Measurements from ENCODE around the gene TMEM235. TPM values are rescaled to one million over a fixed set of nuclear protein-coding genes. Genes with fewer than 3 reads are reported as not detected.

Gene TMEM235
- total RNA-seq (ENCODE audit: unreplicated experiment): not detected
- long read RNA-seq: 0 reads

- H3K9me3 Mint-ChIP-seq (ENCODE audit: unreplicated experiment): peaks cover 6% of the 10 kb centered on the region
- DNase-seq: no peak
- TF ChIP-seq CTCF (IDR thresholded peaks at IDR 0.05; ENCODE audit: partially characterized antibody, unreplicated experiment): no peak
- peaks cover 4% of the 10 kb centered on the region for H3K4me1 Mint-ChIP-seq (ENCODE audit: low read depth, unreplicated experiment)
- no peak within 1 kb of the TSS for H3K27ac Mint-ChIP-seq (ENCODE audit: unreplicated experiment)
- H3K4me3 Mint-ChIP-seq (ENCODE audit: unreplicated experiment): no peak within 1 kb of the TSS
- H3K36me3 Mint-ChIP-seq (ENCODE audit: unreplicated experiment): no peaks in the 10 kb centered on the region
- peaks cover 4% of the 10 kb centered on the region for H3K27me3 Mint-ChIP-seq (ENCODE audit: unreplicated experiment)
These were observed at the start of gene TMEM235 for GRCh38 chr17:78230996-78231935. Gene TMEM235 (plus strand): TSS chr17:78231631. CDS start chr17:78232024, 393 bp downstream.

- DNase-seq: no peak
- Mint-ChIP-seq H3K27ac (ENCODE audit: unreplicated experiment) (no peak overlapping the region), H3K4me1 (ENCODE audit: low read depth, unreplicated experiment) (no peaks in the 10 kb centered on the region), H3K4me3 (ENCODE audit: unreplicated experiment) (no peak overlapping the region), H3K36me3 (ENCODE audit: unreplicated experiment) (no peaks in the 10 kb centered on the region), H3K9me3 (ENCODE audit: unreplicated experiment) (no peaks in the 10 kb centered on the region), H3K27me3 (ENCODE audit: unreplicated experiment) (no peaks in the 10 kb centered on the region)
- no peak for TF ChIP-seq CTCF (IDR thresholded peaks at IDR 0.05; ENCODE audit: partially characterized antibody, unreplicated experiment)
These were observed 48.9 kb upstream of the TMEM235 start for GRCh38 chr17:78182504-78182903.

GRCh38 chr17:78183916-78184315 lies 47.5 kb upstream of the TMEM235 start:
- Mint-ChIP-seq H3K9me3 (ENCODE audit: unreplicated experiment) (no peaks in the 10 kb centered on the region), H3K27ac (ENCODE audit: unreplicated experiment) (no peak overlapping the region), H3K27me3 (ENCODE audit: unreplicated experiment) (no peaks in the 10 kb centered on the region), H3K36me3 (ENCODE audit: unreplicated experiment) (no peaks in the 10 kb centered on the region), H3K4me1 (ENCODE audit: low read depth, unreplicated experiment) (no peaks in the 10 kb centered on the region), H3K4me3 (ENCODE audit: unreplicated experiment) (no peak overlapping the region)
- no peak for TF ChIP-seq CTCF (IDR thresholded peaks at IDR 0.05; ENCODE audit: partially characterized antibody, unreplicated experiment)
- DNase-seq: no peak

- no peak for TF ChIP-seq CTCF (IDR thresholded peaks at IDR 0.05; ENCODE audit: partially characterized antibody, unreplicated experiment)
- Mint-ChIP-seq H3K36me3 (ENCODE audit: unreplicated experiment) (no peaks in the 10 kb centered on the region), H3K9me3 (ENCODE audit: unreplicated experiment) (no peaks in the 10 kb centered on the region), H3K27me3 (ENCODE audit: unreplicated experiment) (no peaks in the 10 kb centered on the region), H3K4me1 (ENCODE audit: low read depth, unreplicated experiment) (no peaks in the 10 kb centered on the region), H3K27ac (ENCODE audit: unreplicated experiment) (no peak overlapping the region), H3K4me3 (ENCODE audit: unreplicated experiment) (no peak overlapping the region)
- DNase-seq: no peak
These were observed 47.1 kb upstream of the TMEM235 start for GRCh38 chr17:78184351-78184750.

GRCh38 chr17:78184868-78185267 lies 46.6 kb upstream of the TMEM235 start:
- Mint-ChIP-seq H3K36me3 (ENCODE audit: unreplicated experiment) (no peaks in the 10 kb centered on the region), H3K9me3 (ENCODE audit: unreplicated experiment) (no peaks in the 10 kb centered on the region), H3K4me3 (ENCODE audit: unreplicated experiment) (peak overlapping the region; percentile 43), H3K27ac (ENCODE audit: unreplicated experiment) (no peak overlapping the region), H3K27me3 (ENCODE audit: unreplicated experiment) (no peaks in the 10 kb centered on the region), H3K4me1 (ENCODE audit: low read depth, unreplicated experiment) (no peaks in the 10 kb centered on the region)
- no peak for TF ChIP-seq CTCF (IDR thresholded peaks at IDR 0.05; ENCODE audit: partially characterized antibody, unreplicated experiment)
- no peak for DNase-seq

Data from glutamatergic neuron (in vitro differentiated cells).